Activated naive CD4-positive, alpha-beta T cell treated with anti-CD3 and anti-CD28 coated beads, Interleukin-2, amount 10 ng/mL, durations not matched to agents 7 days and 5 days (primary cell): ENCODE data around the gene NMU.
"Not testable (repeated sequence)": the region's sequence is repeated elsewhere in the genome, so short reads cannot be mapped to it uniquely, and the experiment has no call there.

ENCODE experiments used
- CTCF ChIA-PET: fragments of 350-600 bp; sonication (Branson Sonifier 250); formaldehyde crosslinking; loops from one replicate; lab custom pipeline; 2021; ENCODE audit warnings: antibody characterized with exemption; lab: Charles Lee
- DNase-seq: peaks from one replicate; pipeline ENCODE4 v3.0.0-alpha.2; 2020
- H3K27ac Mint-ChIP-seq: one replicate; pipeline ENCODE4 v1.8.0; 2021; ENCODE audit warnings: mild to moderate bottlenecking, moderate library complexity, mixed read lengths
- H3K27me3 Mint-ChIP-seq: one replicate; pipeline ENCODE4 v1.8.0; 2021; ENCODE audit warnings: mild to moderate bottlenecking, mixed read lengths
- H3K36me3 Mint-ChIP-seq: one replicate; pipeline ENCODE4 v1.8.0; 2021; ENCODE audit warnings: mixed read lengths
- H3K4me1 Mint-ChIP-seq: one replicate; pipeline ENCODE4 v1.8.0; 2021; ENCODE audit warnings: mixed read lengths
- H3K4me3 Mint-ChIP-seq: one replicate; pipeline ENCODE4 v1.8.0; 2021; ENCODE audit warnings: mild to moderate bottlenecking, moderate library complexity, mixed read lengths
- H3K9me3 Mint-ChIP-seq: one replicate; pipeline ENCODE4 v1.8.0; 2021; ENCODE audit warnings: mixed read lengths

Gene NMU

DNA sequence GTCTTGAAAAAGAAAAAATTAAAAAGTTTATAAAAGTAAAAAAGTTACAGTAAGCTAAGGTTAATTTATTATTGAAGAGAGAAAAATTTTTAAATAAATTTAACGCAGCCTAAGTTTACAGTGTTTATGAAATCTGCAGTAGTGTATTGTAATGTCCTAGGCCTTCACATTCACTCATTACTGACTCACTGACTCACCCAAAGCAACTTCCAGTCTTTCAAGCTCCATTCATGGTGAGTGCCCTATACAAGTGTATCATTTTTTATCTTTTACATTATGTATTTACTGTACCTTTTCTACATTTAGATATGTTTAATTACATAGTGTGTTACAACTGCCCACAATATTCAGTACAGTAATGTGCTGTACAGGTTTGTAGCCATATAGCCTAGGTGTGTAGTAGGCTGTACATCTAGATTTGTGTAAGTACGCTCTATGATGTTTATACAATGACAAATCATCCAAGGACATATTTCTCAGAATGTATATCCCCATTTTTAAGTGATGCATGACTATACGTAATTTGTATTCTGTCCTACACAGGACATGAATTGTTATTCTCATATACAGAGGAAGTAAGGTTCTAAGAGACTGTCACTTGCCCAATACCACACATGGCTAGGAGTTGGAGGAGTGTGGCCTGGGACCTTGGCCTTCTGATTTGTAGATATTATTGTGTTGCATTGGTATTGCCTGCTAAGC, 24.6 kb downstream of the NMU start:
- CTCF ChIA-PET, result no interaction called here

GRCh38 chr4:55610381-55610780, 25.7 kb downstream of the NMU start:
- no peak for DNase-seq
- Mint-ChIP-seq H3K4me3 (no peak overlapping the region), H3K27me3 (peaks cover 4% of the 10 kb centered on the region), H3K36me3 (no peaks in the 10 kb centered on the region), H3K9me3 (no peaks in the 10 kb centered on the region), H3K4me1 (peaks cover 5% of the 10 kb centered on the region), H3K27ac (no peak overlapping the region)
- CTCF ChIA-PET, result no interaction called here

More for the DNA sequence above, 24.6 kb downstream of the NMU start:
- DNase-seq, result no peak
- Mint-ChIP-seq H3K4me3 (no peak overlapping the region), H3K36me3 (no peaks in the 10 kb centered on the region), H3K9me3 (no peaks in the 10 kb centered on the region), H3K4me1 (peaks cover 5% of the 10 kb centered on the region), H3K27me3 (peaks cover 4% of the 10 kb centered on the region), H3K27ac (no peak overlapping the region)

- Mint-ChIP-seq H3K27ac (no peak overlapping the region), H3K36me3 (no peaks in the 10 kb centered on the region), H3K4me3 (no peak overlapping the region), H3K4me1 (peaks cover 5% of the 10 kb centered on the region), H3K9me3 (no peaks in the 10 kb centered on the region), H3K27me3 (no peaks in the 10 kb centered on the region)
- no peak for DNase-seq
- CTCF ChIA-PET, result no interaction called here
These were observed 26.7 kb downstream of the NMU start for GRCh38 chr4:55609393-55609866.

DNA sequence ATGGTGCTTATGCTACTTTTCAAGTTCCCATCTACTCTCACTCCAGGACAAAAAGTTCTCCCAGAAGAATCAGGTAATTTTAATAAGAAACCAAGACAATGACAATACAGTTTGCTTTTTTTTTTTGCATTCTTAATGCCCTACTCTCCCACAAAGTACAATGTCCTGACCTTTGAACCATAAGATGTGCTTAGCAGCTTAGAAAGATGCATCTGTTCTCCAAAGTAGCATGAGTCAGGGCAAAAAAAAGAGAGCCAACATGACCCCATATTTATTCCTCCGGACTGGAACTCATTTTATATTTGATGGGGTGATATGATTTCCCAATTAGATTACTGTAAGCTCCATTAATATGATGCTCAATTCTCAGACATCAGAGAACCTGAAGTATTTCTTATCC, 27.5 kb downstream of the NMU start:
- no peak overlapping the region for H3K4me3 Mint-ChIP-seq
- H3K9me3 Mint-ChIP-seq, result no peaks in the 10 kb centered on the region
- peaks cover 5% of the 10 kb centered on the region for H3K4me1 Mint-ChIP-seq
- DNase-seq, result no peak
- no peaks in the 10 kb centered on the region for H3K36me3 Mint-ChIP-seq
- H3K27me3 Mint-ChIP-seq, result no peaks in the 10 kb centered on the region
- no peak overlapping the region for H3K27ac Mint-ChIP-seq
- CTCF ChIA-PET, result no interaction called here

DNA sequence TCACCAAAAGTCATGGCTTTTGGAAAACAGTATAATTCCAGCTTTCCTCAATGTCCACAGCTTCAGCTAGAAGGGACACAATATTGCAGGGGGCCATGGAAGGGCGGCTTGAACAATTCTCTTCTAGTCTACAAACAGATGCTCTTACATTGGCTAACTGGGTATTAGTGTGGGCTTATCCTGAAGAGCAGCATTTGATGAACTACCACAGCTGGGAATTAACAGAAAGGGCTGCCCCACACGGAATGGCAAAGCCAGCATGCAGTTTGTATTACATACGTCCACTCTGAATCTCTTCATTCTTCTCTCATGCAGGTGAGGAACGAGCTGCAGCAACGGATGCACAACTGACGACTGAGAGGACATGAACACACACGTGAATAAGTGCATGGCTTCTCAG, 31.1 kb downstream of the NMU start:
- H3K9me3 Mint-ChIP-seq, result no peaks in the 10 kb centered on the region
- no peaks in the 10 kb centered on the region for H3K36me3 Mint-ChIP-seq
- no peak overlapping the region for H3K27ac Mint-ChIP-seq
- no peaks in the 10 kb centered on the region for H3K27me3 Mint-ChIP-seq
- CTCF ChIA-PET, result no interaction called here
- DNase-seq, result no peak
- H3K4me1 Mint-ChIP-seq, result peaks cover 5% of the 10 kb centered on the region
- no peak overlapping the region for H3K4me3 Mint-ChIP-seq

GRCh38 chr4:55600640-55601039, 35.5 kb downstream of the NMU start:
- Mint-ChIP-seq H3K4me1 (no peaks in the 10 kb centered on the region), H3K4me3 (no peak overlapping the region), H3K36me3 (no peaks in the 10 kb centered on the region), H3K9me3 (no peaks in the 10 kb centered on the region), H3K27me3 (peaks cover 4% of the 10 kb centered on the region), H3K27ac (no peak overlapping the region)
- CTCF ChIA-PET, result no interaction called here
- DNase-seq, result no peak

DNA sequence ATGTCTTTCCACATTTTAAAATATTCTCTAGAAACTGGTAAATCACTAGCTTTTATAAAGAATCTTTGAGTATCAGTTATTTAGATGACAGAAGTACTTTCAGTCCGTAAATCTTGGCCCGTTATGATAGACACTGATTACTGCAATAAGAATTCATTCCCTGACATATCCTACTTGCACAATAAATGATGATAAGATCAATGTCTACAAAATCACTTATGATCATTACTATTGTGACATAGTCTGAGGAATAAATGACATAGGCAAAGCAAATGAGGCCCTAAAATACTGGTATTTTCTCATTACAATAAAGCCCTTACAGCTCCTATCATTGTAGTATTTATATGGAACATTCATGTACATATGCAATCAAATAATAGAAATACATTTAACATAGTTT, 37.5 kb downstream of the NMU start:
- CTCF ChIA-PET, result no interaction called here
- Mint-ChIP-seq H3K4me1 (no peaks in the 10 kb centered on the region), H3K9me3 (no peaks in the 10 kb centered on the region), H3K27ac (no peak overlapping the region), H3K36me3 (no peaks in the 10 kb centered on the region), H3K4me3 (no peak overlapping the region), H3K27me3 (peaks cover 4% of the 10 kb centered on the region)
- no peak for DNase-seq

DNA sequence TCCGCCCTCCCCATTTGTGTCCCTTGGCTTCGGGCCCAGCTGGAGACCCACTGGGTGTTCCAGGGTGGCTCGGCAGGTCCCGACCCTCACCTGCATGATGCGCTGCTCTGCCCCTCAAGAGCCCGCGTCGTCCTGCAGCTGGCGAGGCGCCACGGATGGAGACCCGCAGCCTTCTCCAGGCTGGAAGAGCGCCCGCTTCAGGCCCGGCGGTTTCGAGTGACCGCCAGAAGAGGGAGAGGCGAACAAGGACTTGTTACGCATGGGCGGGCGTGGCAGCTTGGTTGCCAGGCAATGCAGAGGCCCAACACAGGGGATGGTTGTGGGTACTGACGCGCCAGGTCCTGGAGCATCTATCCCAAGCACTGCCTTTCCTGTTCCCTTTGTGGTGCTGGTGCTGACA, 44.1 kb downstream of the NMU start, which contains the start of gene PDCL2:
Gene PDCL2 (minus strand): TSS at position 232 of the 400 bp plus-strand sequence. CDS start 136 bp downstream, at position 96.
- H3K9me3 Mint-ChIP-seq, result peaks cover 3% of the 10 kb centered on the region

GRCh38 chr4:55588160-55588559, 47.9 kb downstream of the NMU start:
- CTCF ChIA-PET, result no interaction called here
- DNase-seq, result no peak
- H3K27me3 Mint-ChIP-seq, result no peaks in the 10 kb centered on the region
- no peak overlapping the region for H3K4me3 Mint-ChIP-seq
- H3K4me1 Mint-ChIP-seq, result no peaks in the 10 kb centered on the region
- no peak overlapping the region for H3K27ac Mint-ChIP-seq
- no peaks in the 10 kb centered on the region for H3K36me3 Mint-ChIP-seq
- H3K9me3 Mint-ChIP-seq, result peaks cover 3% of the 10 kb centered on the region

More for the DNA sequence above, 44.1 kb downstream of the NMU start, which contains the start of gene PDCL2:
- CTCF ChIA-PET, result no interaction called here
- Mint-ChIP-seq H3K36me3 (no peaks in the 10 kb centered on the region), H3K4me3 (no peak within 1 kb of the TSS), H3K4me1 (no peaks in the 10 kb centered on the region), H3K27me3 (no peaks in the 10 kb centered on the region), H3K27ac (no peak within 1 kb of the TSS)
- DNase-seq, result no peak

DNA sequence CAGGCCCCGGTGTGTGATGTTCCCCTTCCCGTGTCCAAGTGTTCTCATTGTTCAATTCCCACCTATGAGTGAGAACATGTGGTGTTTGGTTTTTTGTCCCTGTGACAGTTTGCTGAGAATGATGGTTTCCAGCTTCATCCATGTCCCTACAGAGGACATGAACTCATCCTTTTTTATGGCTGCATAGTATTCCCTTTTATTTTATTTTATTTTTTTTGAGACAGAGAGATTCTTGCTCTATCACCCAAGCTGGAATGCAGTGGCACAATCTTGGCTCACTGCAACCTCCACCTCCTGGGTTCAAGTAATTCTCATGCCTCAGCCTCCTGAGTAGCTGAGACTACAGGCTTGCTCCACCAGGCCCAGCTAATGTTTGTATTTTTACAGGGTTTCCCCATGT, 53.3 kb downstream of the NMU start:
- H3K4me1 Mint-ChIP-seq, H3K9me3 Mint-ChIP-seq, H3K4me3 Mint-ChIP-seq, CTCF ChIA-PET, H3K36me3 Mint-ChIP-seq, H3K27ac Mint-ChIP-seq, H3K27me3 Mint-ChIP-seq, DNase-seq: not testable (repeated sequence)

DNA sequence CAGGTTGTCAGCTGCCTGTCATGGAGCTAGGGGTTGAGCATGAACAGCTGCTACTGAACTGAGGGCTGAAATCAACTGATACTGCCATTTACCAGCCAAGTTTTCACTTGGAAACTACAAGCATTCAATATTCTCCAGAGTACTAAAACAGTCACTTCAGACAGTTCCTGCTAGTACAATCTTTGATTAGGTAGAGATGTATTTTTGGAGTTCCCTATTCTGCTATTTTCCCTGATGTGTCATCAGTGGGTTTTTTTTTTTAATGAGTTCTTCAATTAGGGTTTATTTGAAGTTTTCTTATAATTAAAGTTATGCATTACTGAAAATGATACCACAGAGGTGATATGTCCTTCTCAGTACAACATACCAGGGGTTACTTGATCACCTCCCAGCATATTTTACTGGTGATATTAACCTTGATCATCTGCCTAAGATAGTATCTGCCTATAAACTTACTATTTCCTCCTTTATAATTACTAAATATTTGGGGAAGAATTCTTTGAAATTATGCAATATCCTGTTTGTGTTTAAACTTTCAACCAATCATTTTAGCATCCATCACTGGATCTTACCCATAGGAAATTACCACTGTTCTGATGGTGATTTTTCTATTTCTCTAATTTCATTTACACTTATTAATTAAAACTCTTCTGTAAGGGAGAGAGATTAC, 57.6 kb downstream of the NMU start:
- no peaks in the 10 kb centered on the region for H3K36me3 Mint-ChIP-seq
- no peaks in the 10 kb centered on the region for H3K4me1 Mint-ChIP-seq
- no peak overlapping the region for H3K27ac Mint-ChIP-seq
- CTCF ChIA-PET, result no interaction called here
- H3K27me3 Mint-ChIP-seq, result peaks cover 6% of the 10 kb centered on the region
- DNase-seq, result no peak
- no peak overlapping the region for H3K4me3 Mint-ChIP-seq
- H3K9me3 Mint-ChIP-seq, result peaks cover 9% of the 10 kb centered on the region

DNA sequence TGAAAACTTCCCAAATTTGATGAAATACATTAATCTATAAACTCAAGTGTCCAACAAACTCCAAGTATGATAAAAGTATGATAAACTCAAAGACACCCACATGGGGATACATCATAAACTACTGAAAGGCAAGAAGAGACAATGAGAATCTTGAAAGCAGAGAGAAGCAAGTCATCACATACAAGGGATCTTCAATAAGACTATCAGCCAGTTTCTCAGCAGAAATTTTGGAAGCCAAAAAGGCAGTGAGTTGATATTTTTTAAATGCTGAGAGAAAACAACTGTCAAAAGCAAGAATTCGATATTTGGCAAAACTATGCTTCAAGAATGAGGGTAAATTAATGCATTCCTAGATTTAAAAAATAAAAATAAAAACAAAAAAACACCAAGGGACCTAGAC, 60.6 kb downstream of the NMU start:
- CTCF ChIA-PET, result no interaction called here
- H3K27ac Mint-ChIP-seq, result no peak overlapping the region

DNA sequence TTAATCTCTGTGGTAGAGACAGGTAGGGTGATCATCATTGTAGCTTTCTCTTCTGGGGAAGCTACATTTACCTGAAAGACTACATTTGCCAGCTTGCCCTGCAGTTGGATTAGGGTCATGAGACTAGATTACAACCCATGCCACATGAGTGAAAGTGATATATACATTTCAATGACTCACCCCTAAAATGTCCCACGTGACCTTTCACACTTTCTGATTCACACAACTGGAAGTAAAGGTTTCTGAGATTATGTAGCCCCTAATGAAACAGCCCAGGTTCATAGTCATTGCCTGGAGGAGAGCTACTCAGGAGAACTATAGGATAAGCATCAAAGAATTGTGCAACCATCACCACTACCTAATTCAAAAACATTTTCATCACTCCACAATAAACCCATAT, 61.8 kb downstream of the NMU start:
- no peak overlapping the region for H3K4me3 Mint-ChIP-seq
- H3K9me3 Mint-ChIP-seq, result peaks cover 9% of the 10 kb centered on the region
- H3K27me3 Mint-ChIP-seq, result peaks cover 6% of the 10 kb centered on the region
- no peaks in the 10 kb centered on the region for H3K36me3 Mint-ChIP-seq
- H3K27ac Mint-ChIP-seq, result no peak overlapping the region
- no peak for DNase-seq
- CTCF ChIA-PET, result no interaction called here
- H3K4me1 Mint-ChIP-seq, result no peaks in the 10 kb centered on the region

More for the DNA sequence above, 60.6 kb downstream of the NMU start:
- H3K9me3 Mint-ChIP-seq, result peaks cover 9% of the 10 kb centered on the region
- H3K4me1 Mint-ChIP-seq, result no peaks in the 10 kb centered on the region
- peaks cover 6% of the 10 kb centered on the region for H3K27me3 Mint-ChIP-seq
- H3K4me3 Mint-ChIP-seq, result no peak overlapping the region
- no peak for DNase-seq
- no peaks in the 10 kb centered on the region for H3K36me3 Mint-ChIP-seq

DNA sequence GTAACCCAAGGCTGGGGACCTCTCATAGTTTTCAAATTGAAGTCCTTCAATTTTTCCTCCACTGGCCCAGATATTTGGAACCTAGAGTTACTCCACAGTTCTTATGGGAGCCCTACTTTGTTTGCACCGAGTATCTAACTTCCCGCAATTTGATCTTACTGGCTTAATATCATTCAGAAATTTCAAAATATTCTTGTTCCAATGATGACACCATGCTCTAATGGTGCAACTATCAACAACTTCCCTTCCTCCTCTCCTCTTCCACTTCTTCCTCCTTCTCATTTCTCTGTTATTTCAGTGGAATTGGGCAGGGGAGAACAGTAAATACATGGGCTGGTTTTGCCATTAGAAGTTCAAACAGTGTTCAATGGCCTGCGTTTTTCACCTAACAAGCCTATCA, 64.3 kb downstream of the NMU start:
- Mint-ChIP-seq H3K27me3 (no peaks in the 10 kb centered on the region), H3K4me3 (no peak overlapping the region)
- CTCF ChIA-PET, result no interaction called here

DNA sequence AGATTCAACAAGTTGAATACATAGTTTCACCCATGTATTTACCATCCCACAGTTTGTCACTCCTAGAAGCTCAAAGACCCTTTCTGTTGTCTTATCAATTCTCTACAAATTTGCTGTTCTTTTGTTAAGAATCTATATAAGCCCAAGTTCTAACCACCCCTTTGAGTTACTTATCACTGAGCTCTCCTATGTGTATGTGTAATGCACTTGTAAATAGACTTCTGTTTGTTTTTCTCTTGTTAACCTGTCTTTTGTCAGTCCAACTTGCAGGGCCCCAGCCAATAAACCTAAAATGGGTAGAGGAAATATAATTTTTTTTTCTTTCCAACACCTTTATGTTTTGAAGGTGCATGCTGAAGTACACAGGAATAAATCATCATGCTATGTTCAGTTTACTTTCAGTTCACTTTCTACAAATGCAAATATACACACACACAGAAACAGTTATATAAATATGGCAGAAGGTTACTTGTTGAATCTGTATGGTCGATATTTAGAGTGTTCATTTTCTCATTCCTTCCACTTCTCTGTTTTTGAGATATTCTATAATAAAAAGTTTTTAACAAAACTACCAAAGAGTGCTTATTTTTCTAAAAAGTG, 67.1 kb downstream of the NMU start:
- no peaks in the 10 kb centered on the region for H3K9me3 Mint-ChIP-seq
- CTCF ChIA-PET, result no interaction called here
- no peaks in the 10 kb centered on the region for H3K4me1 Mint-ChIP-seq
- no peak for DNase-seq
- H3K36me3 Mint-ChIP-seq, result no peaks in the 10 kb centered on the region
- no peaks in the 10 kb centered on the region for H3K27me3 Mint-ChIP-seq
- no peak overlapping the region for H3K27ac Mint-ChIP-seq
- H3K4me3 Mint-ChIP-seq, result no peak overlapping the region

More for the DNA sequence above, 64.3 kb downstream of the NMU start:
- H3K9me3 Mint-ChIP-seq, result peaks cover 9% of the 10 kb centered on the region
- no peaks in the 10 kb centered on the region for H3K36me3 Mint-ChIP-seq
- H3K4me1 Mint-ChIP-seq, result no peaks in the 10 kb centered on the region
- H3K27ac Mint-ChIP-seq, result no peak overlapping the region
- no peak for DNase-seq
